Mesodermal cell (in vitro differentiated cells): Measurements from ENCODE around the gene ACY1.

Experiments used
- H3K27ac ChIP-seq: 2 replicates; pipeline ENCODE4 v1.7.0; 2013; ENCODE audit warnings: mild to moderate bottlenecking, low read depth, low read length, moderate library complexity; ENCODE audit not compliant: severe bottlenecking
- H3K36me3 ChIP-seq: 2 replicates; pipeline ENCODE4 v1.7.1; 2013; ENCODE audit warnings: mild to moderate bottlenecking, low read length, moderate library complexity; ENCODE audit not compliant: control insufficient read depth, insufficient read depth
- H3K4me1 ChIP-seq: one replicate; pipeline ENCODE4 v1.7.1; 2013; ENCODE audit warnings: mild to moderate bottlenecking, low read length; ENCODE audit not compliant: insufficient read depth, control insufficient read depth, poor library complexity, severe bottlenecking
- H3K4me3 ChIP-seq: 2 replicates; pipeline ENCODE4 v1.7.0; 2013; ENCODE audit warnings: low read length, control low read depth, mild to moderate bottlenecking; ENCODE audit not compliant: insufficient read depth, poor library complexity, severe bottlenecking; ENCODE audit errors: extremely low read depth
- H3K9me3 ChIP-seq: 2 replicates; pipeline ENCODE4 v1.7.1; 2013; ENCODE audit warnings: mild to moderate bottlenecking, low read length, moderate library complexity; ENCODE audit not compliant: control insufficient read depth
- WGBS, 2 experiments: methylation state at CpG; one replicate each; pipeline ENCODE4 v1.1.5; 2013; ENCODE audit warnings: missing lambda C conversion rate in 2 of 2; ENCODE audit not compliant: insufficient coverage in 2 of 2; 5-methylcytosine and 5-hydroxymethylcytosine counted together

Gene ACY1

DNA sequence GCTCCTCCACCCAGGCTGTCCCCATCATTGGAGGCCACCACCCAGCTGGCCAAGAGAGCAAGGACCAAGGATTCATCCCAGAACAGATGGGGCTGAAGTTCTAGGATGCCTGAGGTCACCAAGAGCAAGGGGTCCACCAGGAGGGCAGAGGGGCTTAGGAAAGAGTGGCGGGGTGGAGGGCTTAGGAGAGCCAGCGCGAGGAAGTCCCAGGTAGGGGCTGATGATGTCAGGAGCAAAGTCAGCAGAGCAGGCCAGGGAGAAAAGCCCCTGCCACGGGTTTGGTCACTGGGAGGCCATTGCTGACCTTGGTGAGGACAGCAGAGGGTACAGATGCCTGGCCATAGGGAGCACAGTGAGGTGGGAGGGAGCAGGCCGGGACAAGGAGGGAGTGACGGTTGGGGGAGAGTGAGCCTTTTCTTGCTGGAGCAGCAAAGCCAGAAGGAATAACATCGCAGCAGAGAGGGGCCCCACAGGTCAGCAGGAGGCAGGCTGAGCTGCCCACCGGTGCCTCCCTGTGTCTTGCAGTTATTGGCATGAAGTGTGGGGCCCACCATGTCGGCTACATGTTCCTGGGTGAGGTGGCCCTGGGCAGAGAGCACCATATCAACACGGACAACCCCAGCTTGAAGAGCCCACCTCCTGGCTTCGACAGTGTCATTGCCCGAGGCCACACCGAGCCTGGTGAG lies 36.0 kb upstream of the ACY1 start:
- H3K9me3 ChIP-seq, result no peaks in the 10 kb centered on the region
- H3K4me3 ChIP-seq, result no peak overlapping the region
- WGBS, 2 experiments, result 65 to 78% methylated on average over 3 to 7 of the region's 13 CpGs
- H3K4me1 ChIP-seq, result peaks cover 7% of the 10 kb centered on the region
- no peak overlapping the region for H3K27ac ChIP-seq
- no peaks in the 10 kb centered on the region for H3K36me3 ChIP-seq

DNA sequence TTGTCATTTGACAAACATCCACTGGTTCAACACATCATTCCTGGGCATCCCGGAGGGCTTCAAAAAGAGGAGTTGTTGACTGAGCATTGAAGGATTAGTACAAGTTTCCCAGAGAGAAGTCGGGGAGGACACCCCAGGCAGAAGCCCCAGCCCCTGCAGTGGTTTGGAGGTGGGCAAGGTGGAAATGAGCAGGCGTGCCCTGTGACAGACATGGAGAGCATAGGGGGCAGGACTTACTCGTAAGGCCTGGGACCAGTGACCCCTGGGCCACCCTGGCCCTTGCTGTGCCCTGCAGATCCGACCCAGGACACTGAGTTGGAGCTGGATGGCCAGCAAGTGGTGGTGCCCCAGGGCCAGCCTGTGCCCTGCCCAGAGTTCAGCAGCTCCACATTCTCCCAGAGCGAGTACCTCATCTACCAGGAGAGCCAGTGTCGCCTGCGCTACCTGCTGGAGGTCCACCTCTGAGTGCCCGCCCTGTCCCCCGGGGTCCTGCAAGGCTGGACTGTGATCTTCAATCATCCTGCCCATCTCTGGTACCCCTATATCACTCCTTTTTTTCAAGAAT lies 35.2 kb upstream of the ACY1 start:
- Histone ChIP-seq H3K36me3 (no peaks in the 10 kb centered on the region), H3K9me3 (no peaks in the 10 kb centered on the region), H3K4me3 (no peak overlapping the region), H3K4me1 (no peaks in the 10 kb centered on the region), H3K27ac (no peak overlapping the region)
- 84 to 96% methylated on average over 9 of the region's 10 CpGs for WGBS, 2 experiments

DNA sequence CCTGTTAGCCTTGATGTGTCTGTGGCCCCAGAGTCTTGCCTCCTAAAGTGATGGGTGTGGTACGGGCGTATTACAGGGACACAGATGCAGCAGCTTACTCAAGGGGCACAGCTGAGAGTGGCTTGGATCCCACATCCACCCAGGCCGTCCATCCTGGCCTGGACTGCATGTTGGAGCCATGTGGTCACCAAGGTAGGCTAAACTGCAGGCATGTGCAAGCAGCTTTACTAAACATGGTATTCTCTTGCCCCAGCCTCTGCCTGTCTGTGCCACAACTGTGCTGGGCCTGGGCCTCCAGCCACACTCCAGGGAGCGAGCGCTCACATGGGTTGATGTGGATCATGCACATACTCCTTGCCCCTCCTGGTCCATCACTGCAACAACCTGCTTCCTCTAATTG lies 34.2 kb upstream of the ACY1 start:
- H3K9me3 ChIP-seq, result no peaks in the 10 kb centered on the region
- no peak overlapping the region for H3K4me3 ChIP-seq
- 90 to 93% methylated on average over 3 to 5 of the region's 5 CpGs for WGBS, 2 experiments
- H3K4me1 ChIP-seq, result no peaks in the 10 kb centered on the region
- H3K27ac ChIP-seq, result no peak overlapping the region
- H3K36me3 ChIP-seq, result no peaks in the 10 kb centered on the region

DNA sequence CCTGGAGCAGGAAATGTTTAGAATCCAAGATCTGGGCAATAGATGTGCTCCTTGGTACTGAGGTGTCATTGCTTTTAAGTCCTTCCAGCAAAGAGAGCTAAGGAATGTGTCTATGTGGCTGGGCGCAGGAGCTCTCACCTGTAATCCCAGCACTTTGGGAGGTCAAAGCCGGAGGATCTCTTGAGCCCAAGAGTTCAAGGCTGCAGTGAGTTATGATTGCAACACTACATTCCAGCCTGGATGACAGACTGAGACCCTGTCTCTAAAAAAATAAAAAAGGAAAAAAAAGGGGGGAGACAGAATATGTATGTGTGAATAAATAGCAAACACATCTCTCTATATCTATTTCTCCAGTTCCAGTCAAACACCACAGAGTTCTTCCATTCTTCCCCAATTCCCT lies 32.4 kb upstream of the ACY1 start:
- no peaks in the 10 kb centered on the region for H3K4me1 ChIP-seq
- WGBS, 2 experiments, result 83 to 100% methylated on average over 2 of the region's 2 CpGs
- no peak overlapping the region for H3K27ac ChIP-seq
- H3K36me3 ChIP-seq, result no peaks in the 10 kb centered on the region
- no peak overlapping the region for H3K4me3 ChIP-seq
- no peaks in the 10 kb centered on the region for H3K9me3 ChIP-seq

DNA sequence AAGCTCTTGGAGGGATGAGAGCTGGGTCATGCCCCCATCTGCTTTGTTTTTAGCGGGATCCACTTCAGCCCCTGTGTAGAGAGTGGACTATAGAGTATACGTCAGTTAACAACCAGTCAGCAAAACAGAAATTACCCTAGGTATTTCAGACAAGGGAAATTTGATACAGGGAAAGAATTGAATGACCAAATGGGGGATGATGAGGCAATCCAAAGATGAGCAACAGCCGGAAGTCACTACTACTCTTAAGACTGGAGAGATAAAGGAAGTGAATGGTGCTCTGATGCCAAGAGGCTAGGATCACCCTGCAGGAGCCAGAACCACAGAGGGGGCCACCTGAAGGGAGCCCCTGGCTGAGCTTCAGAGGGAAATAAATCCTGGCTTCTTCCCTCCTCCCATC lies 29.9 kb upstream of the ACY1 start:
- H3K9me3 ChIP-seq, result no peaks in the 10 kb centered on the region
- H3K4me1 ChIP-seq, result peaks cover 4% of the 10 kb centered on the region
- no peak overlapping the region for H3K27ac ChIP-seq
- WGBS, 2 experiments, result 100% methylated on average over 1 of the region's 3 CpGs
- H3K4me3 ChIP-seq, result no peak overlapping the region
- H3K36me3 ChIP-seq, result peaks cover 18% of the 10 kb centered on the region

DNA sequence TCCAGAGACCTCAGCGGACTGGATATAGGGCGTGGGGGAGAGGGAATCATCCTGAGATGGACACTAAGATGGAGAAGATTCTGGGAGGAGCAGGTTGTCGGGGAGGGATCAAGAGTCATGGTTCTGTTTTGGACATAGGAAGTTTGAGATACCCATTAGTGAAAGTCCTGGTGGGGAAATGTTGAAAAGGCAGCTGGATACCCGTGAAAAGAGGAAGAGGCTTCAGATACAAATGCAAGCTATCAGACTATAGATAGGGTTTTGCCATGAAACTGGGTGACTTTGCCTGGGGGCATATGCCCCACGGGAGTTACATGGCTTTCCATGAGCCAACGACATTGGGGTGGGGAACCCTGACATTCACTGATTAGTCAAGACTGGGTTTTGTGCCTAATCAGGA lies 29.2 kb upstream of the ACY1 start:
- Histone ChIP-seq H3K9me3 (no peaks in the 10 kb centered on the region), H3K27ac (no peak overlapping the region), H3K4me1 (peaks cover 4% of the 10 kb centered on the region), H3K36me3 (peaks cover 24% of the 10 kb centered on the region), H3K4me3 (no peak overlapping the region)
- WGBS, 2 experiments, result 85 to 88% methylated on average over 6 of the region's 6 CpGs

DNA sequence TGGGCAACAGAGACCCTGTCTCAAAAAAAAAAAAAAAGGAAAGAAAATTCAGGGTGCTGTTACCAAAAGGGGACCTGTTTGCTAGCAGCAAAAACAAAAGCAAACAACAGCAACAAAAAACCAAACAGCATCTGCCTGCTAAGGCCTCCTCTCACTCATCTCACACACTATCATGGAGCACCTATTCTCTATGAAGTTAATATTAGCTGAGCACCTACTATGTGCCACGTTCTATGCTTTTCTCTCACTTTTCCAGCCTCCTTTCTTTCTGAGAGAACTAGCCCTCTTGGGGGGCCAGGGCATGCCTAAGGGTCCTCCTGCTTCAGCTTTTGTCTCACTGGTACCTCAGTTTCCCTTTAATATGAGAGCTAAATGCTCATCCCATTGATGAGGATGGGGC lies 28.6 kb upstream of the ACY1 start:
- Histone ChIP-seq H3K4me3 (no peak overlapping the region), H3K36me3 (peaks cover 30% of the 10 kb centered on the region), H3K4me1 (peaks cover 4% of the 10 kb centered on the region), H3K9me3 (no peaks in the 10 kb centered on the region), H3K27ac (no peak overlapping the region)
- WGBS, 2 experiments, result 71% methylated on average over 1 of the region's 1 CpG; no CpG with 5 or more reads in 1 of the 2 experiments

DNA sequence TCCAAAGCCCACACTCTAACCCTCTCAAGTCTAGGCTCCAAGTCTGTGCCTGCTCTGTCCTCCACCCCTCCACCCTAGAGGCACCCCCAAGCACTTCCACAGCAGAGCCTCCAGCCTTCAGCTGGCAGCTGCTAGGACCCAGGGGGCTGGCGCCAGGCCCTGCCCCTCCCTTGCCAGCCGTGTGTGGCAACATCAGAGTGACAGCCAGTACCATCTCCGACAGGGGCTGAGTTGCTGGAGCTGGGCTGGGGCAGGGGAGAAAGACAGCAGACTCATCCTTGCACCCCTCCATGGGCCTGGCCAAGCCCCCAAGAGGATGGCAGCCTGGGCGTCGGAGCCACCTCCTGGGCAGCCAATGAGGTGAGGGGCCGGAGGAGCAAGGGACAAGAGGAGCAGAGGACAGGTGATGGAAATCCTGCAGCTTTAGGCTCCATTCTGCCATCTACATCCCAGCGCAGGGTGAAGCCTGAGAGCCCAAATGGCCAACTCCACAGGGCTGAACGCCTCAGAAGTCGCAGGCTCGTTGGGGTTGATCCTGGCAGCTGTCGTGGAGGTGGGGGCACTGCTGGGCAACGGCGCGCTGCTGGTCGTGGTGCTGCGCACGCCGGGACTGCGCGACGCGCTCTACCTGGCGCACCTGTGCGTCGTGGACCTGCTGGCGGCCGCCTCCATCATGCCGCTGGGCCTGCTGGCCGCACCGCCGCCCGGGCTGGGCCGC lies 28.0 kb upstream of the ACY1 start, which contains the start of gene GPR62:
Gene GPR62, plus strand, starts transcription at position 207 of the 718 bp plus-strand sequence. Its CDS starts 272 bp downstream, at position 479.
- H3K36me3 ChIP-seq, result peaks cover 36% of the 10 kb centered on the region
- no peak within 1 kb of the TSS for H3K27ac ChIP-seq
- 26 to 30% methylated on average over 29 to 31 of the region's 33 CpGs for WGBS, 2 experiments
- no peaks in the 10 kb centered on the region for H3K9me3 ChIP-seq
- H3K4me1 ChIP-seq, result peaks cover 4% of the 10 kb centered on the region
- H3K4me3 ChIP-seq, result peak within 1 kb of the TSS; percentile 19

DNA sequence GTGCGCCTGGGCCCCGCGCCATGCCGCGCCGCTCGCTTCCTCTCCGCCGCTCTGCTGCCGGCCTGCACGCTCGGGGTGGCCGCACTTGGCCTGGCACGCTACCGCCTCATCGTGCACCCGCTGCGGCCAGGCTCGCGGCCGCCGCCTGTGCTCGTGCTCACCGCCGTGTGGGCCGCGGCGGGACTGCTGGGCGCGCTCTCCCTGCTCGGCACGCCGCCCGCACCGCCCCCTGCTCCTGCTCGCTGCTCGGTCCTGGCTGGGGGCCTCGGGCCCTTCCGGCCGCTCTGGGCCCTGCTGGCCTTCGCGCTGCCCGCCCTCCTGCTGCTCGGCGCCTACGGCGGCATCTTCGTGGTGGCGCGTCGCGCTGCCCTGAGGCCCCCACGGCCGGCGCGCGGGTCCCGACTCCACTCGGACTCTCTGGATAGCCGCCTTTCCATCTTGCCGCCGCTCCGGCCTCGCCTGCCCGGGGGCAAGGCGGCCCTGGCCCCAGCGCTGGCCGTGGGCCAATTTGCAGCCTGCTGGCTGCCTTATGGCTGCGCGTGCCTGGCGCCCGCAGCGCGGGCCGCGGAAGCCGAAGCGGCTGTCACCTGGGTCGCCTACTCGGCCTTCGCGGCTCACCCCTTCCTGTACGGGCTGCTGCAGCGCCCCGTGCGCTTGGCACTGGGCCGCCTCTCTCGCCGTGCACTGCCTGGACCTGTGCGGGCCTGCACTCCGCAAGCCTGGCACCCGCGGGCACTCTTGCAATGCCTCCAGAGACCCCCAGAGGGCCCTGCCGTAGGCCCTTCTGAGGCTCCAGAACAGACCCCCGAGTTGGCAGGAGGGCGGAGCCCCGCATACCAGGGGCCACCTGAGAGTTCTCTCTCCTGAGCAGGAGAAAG lies 27.2 kb upstream of the ACY1 start:
- Histone ChIP-seq H3K36me3 (peaks cover 44% of the 10 kb centered on the region), H3K4me1 (peaks cover 4% of the 10 kb centered on the region), H3K9me3 (no peaks in the 10 kb centered on the region), H3K27ac (no peak overlapping the region), H3K4me3 (peak overlapping the region; percentile 19)
- WGBS, 2 experiments, result 6 to 7% methylated on average over 93 to 97 of the region's 97 CpGs

DNA sequence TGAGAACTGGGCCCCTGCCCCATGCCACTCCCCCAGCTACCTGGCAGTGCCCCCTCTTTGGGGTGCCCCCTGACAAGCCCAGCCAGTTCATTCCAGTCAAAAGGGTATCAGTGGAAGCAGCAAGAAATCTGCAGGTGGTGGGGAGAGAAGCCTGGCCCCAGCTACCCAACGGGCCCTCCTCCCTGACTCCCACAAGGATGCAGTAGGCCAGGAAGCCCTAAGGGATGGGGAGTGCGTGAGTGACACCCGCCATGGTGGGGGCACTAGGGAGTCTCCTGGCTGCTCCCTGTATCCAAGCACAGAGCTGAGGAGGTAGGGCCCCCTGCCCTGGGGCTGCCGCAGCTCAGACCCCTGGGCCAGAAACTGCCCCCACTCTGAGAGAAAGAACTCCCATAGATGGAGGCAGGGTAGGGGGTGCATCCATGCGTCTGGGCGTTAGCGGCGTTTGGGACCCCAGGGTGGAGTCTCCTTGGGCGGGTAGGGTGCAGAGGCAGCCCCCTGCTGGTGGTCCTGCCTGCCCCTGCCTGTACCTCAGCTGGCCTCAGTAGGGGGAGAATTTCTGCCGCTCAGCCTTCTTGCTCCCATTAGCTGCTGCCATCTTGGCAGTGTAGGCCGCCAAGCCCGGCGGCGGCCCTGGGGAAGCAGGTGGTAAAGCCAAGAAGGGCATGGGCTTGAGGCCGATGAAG lies 25.7 kb upstream of the ACY1 start:
- H3K36me3 ChIP-seq, result peaks cover 50% of the 10 kb centered on the region
- WGBS, 2 experiments, result 90 to 97% methylated on average over 7 to 11 of the region's 15 CpGs
- H3K4me3 ChIP-seq, result no peak overlapping the region
- no peak overlapping the region for H3K27ac ChIP-seq
- H3K4me1 ChIP-seq, result peaks cover 4% of the 10 kb centered on the region
- no peaks in the 10 kb centered on the region for H3K9me3 ChIP-seq
